Body of pancreas (tissue), 4 donors: ENCODE results near the gene VRK3. TPM values are rescaled to one million over a fixed set of nuclear protein-coding genes. Genes with fewer than 3 reads are reported as not detected.

Experiments used
- ATAC-seq: fragments of 150-250 bp; one replicate; pipeline ENCODE4 v1.9.1; 2016
- DNase-seq, 4 donors: peaks; one replicate each; pipeline ENCODE4 v3.0.0-alpha.2; 2019
- H3K27ac ChIP-seq, 4 donors: fragments of 200-600 bp; sonication (generic); 1 replicate in 3 of 4; 2 replicates in 1 of 4; pipeline versions ENCODE4 v1.5.1 to v1.6.1; 2016 to 2019; ENCODE audit warnings: mild to moderate bottlenecking in 1 of 4, mixed read lengths in 1 of 4, moderate library complexity in 1 of 4
- H3K27me3 ChIP-seq, 2 donors: fragments of 200-600 bp; sonication (generic); one replicate each; pipeline ENCODE4 v1.6.0; 2016; ENCODE audit warnings: mild to moderate bottlenecking in 1 of 2
- H3K36me3 ChIP-seq, 2 donors: fragments of 200-600 bp; sonication (generic); replicated peaks in 1 of 2; 2 replicates each; pipeline ENCODE4 v1.5.1; 2016; ENCODE audit warnings: low read depth in 2 of 2; ENCODE audit not compliant: insufficient read depth in 1 of 2
- H3K4me1 ChIP-seq: fragments of 200-600 bp; sonication (generic); one replicate; pipeline ENCODE4 v1.6.0; 2016
- H3K4me3 ChIP-seq, 2 donors: fragments of 200-600 bp; sonication (generic); 1 replicate in 1 of 2; 2 replicates in 1 of 2; pipeline ENCODE4 v1.5.1; 2016 to 2019
- H3K9me3 ChIP-seq, 3 donors: fragments of 200-600 bp; sonication (generic); 1 replicate in 2 of 3; 2 replicates in 1 of 3; pipeline ENCODE4 v1.5.1; 2016
- POLR2A ChIP-seq, 3 donors: fragments of 450-650 bp; IDR thresholded peaks; one replicate each; pipeline ENCODE4 v1.6.1; 2016; ENCODE audit warnings: antibody characterized with exemption in 3 of 3, mild to moderate bottlenecking in 2 of 3
- WGBS, 2 donors: methylation state at CpG; one replicate each; pipeline ENCODE4 v1.1.5; 2017; 5-methylcytosine and 5-hydroxymethylcytosine counted together
- intact Hi-C: fragments of 100-400 bp; cut with DNase I; formaldehyde crosslinking; loops from one replicate; pipeline ENCODE4 v1.15.1; 2023
- total RNA-seq, 2 donors: library from RNA; depleted of rRNA; stranded (reverse); fragments of >200 nt; gene quantifications; one replicate each; pipeline ENCODE4 v1.1.0, GENCODE V29; 2016
- TF ChIP-seq, protein P1 (sequence below), 7 experiments: fragments of 450-650 bp in 4 of 7; fragments of 200-600 bp in 3 of 7; sonication (generic) in 3 of 7; IDR thresholded peaks; one replicate each; pipeline ENCODE4 v1.5.1; 2016 to 2019; ENCODE audit warnings: antibody characterized with exemption in 7 of 7

Gene VRK3
- total RNA-seq, 2 donors from 2014 or later: 32.7 to 33.3 TPM

DNA sequence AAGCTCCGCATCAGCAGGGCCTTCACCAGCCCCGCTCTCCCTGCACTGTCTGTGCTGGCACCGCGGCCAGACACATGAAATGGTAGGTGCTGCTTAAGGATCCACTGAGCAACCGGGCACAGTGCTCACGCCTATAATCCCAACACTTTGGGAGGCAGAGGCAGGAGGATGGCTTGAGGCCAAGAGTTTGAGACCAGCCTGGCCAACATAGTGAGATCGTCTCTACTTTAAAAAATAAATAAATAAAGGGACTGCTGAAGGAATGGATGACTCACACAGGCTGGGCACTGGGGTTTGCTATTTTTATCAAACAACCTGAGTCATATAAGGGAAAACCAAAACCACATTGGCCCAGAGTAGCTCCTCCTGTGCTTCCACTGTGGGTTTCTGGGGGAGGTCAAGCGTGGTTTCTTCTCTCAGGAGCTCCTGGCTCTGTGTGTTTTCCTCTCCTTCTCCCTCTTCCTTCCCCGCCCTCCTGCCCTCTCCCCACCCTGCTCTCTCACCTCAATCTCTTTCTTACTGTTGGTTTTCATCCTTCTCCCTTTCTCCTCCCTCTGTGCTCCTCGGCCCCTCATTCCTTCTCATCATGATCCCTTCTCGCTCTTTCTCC lies 21.3 kb downstream of the VRK3 start:
- 82% methylated on average over 10 to 11 of the region's 11 CpGs for WGBS, 2 donors
- peaks cover 0 to 30% of the 10 kb centered on the region in 2 donors for H3K36me3 ChIP-seq
- intact Hi-C loops: no loop called here

DNA sequence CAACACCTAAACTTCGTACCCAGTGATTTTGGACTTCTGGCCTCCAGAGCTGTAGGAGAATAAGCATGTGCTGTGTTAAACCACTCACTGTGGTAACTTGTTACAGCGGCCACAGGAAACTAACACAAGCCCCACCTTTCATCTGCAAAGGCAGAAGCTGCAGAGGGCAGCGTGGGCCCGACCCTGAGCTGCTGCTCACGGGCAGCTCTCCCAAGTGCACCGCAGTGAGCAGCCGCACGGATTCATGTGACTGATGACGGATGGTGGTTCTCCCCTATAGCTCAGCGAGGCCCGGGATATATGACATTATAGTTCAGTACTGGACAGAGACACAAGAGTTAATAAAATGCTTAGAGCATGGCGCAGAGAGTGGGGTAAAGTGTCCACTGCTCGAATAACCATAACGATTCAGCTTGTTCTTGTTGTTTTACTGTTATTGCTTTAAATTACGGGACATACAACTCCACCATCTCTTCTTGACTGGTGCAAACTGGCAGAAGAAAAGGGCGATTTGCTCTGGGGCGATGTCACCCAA lies 21.9 kb downstream of the VRK3 start:
- DNase-seq: no peak
- Histone ChIP-seq H3K4me3 (no peak overlapping the region), H3K27ac (no peak overlapping the region), H3K27me3 (no peaks in the 10 kb centered on the region), H3K36me3 (peaks cover 0 to 27% of the 10 kb centered on the region in 2 donors), H3K4me1 (no peaks in the 10 kb centered on the region), H3K9me3 (no peaks in the 10 kb centered on the region)
- WGBS, 2 donors: 88 to 93% methylated on average over 13 to 17 of the region's 17 CpGs
- no peak for TF ChIP-seq POLR2A (IDR thresholded peaks at IDR 0.05)
- TF ChIP-seq, protein P1, sequence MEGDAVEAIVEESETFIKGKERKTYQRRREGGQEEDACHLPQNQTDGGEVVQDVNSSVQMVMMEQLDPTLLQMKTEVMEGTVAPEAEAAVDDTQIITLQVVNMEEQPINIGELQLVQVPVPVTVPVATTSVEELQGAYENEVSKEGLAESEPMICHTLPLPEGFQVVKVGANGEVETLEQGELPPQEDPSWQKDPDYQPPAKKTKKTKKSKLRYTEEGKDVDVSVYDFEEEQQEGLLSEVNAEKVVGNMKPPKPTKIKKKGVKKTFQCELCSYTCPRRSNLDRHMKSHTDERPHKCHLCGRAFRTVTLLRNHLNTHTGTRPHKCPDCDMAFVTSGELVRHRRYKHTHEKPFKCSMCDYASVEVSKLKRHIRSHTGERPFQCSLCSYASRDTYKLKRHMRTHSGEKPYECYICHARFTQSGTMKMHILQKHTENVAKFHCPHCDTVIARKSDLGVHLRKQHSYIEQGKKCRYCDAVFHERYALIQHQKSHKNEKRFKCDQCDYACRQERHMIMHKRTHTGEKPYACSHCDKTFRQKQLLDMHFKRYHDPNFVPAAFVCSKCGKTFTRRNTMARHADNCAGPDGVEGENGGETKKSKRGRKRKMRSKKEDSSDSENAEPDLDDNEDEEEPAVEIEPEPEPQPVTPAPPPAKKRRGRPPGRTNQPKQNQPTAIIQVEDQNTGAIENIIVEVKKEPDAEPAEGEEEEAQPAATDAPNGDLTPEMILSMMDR (IDR thresholded peaks at IDR 0.05): no peak
- intact Hi-C loops: no loop called here
- ATAC-seq: no peak

More for the DNA sequence above, 21.3 kb downstream of the VRK3 start:
- Histone ChIP-seq H3K27ac (no peak overlapping the region), H3K4me3 (no peak overlapping the region), H3K27me3 (no peaks in the 10 kb centered on the region), H3K9me3 (no peaks in the 10 kb centered on the region), H3K4me1 (no peaks in the 10 kb centered on the region)
- TF ChIP-seq, protein P1 (IDR thresholded peaks at IDR 0.05): no peak
- TF ChIP-seq POLR2A (IDR thresholded peaks at IDR 0.05): no peak
- DNase-seq (peak in 3 of 4 donors; percentile 19 to 50 (median 27)), ATAC-seq (peak; percentile 46)

DNA sequence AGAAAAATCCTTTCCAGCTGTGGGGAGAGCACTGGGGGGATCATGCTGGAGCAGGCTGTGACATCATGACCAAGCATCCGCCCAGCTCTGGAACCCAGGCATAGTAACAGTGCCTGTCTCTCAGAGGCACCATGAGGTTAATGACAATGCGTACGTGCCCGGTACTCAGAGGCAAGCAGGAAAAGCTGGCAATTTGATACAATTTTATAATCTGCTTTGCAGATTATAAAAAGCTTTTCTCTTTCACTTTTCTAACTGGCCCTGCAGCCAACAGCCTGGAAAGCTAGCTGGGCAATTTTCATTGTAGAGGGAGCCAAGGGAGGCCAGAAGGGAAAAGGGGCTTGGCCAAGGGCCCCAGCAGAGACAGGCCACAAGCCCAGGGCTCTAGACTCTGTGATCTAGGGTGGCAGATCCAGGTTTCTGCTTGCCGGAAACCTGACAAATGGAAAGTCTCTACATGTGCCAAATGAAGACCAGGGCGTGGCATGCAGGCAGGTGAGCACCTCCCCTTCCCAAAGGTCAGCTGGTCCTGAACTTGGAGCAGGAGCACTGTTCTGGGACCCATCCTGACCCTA lies 22.7 kb downstream of the VRK3 start:
- no peak for TF ChIP-seq POLR2A (IDR thresholded peaks at IDR 0.05)
- TF ChIP-seq, protein P1 (IDR thresholded peaks at IDR 0.05): no peak
- H3K9me3 ChIP-seq: no peaks in the 10 kb centered on the region
- intact Hi-C loops: no loop called here
- H3K36me3 ChIP-seq: peaks cover 0 to 26% of the 10 kb centered on the region in 2 donors
- H3K27me3 ChIP-seq: no peaks in the 10 kb centered on the region
- no peak overlapping the region for H3K4me3 ChIP-seq
- H3K4me1 ChIP-seq: no peaks in the 10 kb centered on the region
- DNase-seq (no peak), ATAC-seq (no peak)
- no peak overlapping the region for H3K27ac ChIP-seq
- WGBS, 2 donors: 90 to 94% methylated on average over 4 to 6 of the region's 6 CpGs

DNA sequence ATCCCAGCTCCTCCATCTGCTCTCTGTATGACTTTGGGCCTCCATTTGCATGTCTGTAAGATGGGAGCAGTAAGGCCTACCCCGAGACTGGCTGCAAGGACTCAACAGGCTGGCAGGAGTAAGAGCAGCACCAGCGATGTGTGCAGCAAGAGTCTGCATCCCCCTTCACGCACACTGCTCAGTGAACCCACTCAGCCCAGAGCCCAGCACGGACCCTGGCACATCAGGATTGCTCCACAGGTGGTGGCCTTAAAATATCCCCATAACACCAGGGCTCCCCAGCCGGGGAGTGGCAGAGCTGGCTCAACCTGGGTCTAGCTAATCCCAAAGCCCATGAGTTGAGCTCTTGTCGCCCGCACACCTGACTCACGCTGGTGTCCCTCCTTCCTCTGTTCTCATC lies 23.4 kb downstream of the VRK3 start:
- intact Hi-C loops: no loop called here
- 82 to 98% methylated on average over 8 of the region's 8 CpGs for WGBS, 2 donors
- Histone ChIP-seq H3K4me3 (no peak overlapping the region), H3K36me3 (peaks cover 0 to 19% of the 10 kb centered on the region in 2 donors), H3K27me3 (no peaks in the 10 kb centered on the region), H3K4me1 (no peaks in the 10 kb centered on the region), H3K9me3 (no peaks in the 10 kb centered on the region), H3K27ac (no peak overlapping the region)
- TF ChIP-seq, protein P1 (IDR thresholded peaks at IDR 0.05): no peak
- no peak for TF ChIP-seq POLR2A (IDR thresholded peaks at IDR 0.05)
- ATAC-seq: no peak
- DNase-seq: no peak
